Measurements from ENCODE around the gene SLX1A. TPM values are rescaled to one million over a fixed set of nuclear protein-coding genes. Genes with fewer than 3 reads are reported as not detected.
"Not testable (repeated sequence)": the region's sequence is repeated elsewhere in the genome, so short reads cannot be mapped to it uniquely, and the experiment has no call there.

The SLX1A gene
- total RNA-seq, 4 donors from 2014 or later, result 31.9 to 51.1 (median 46.5) TPM

DNA sequence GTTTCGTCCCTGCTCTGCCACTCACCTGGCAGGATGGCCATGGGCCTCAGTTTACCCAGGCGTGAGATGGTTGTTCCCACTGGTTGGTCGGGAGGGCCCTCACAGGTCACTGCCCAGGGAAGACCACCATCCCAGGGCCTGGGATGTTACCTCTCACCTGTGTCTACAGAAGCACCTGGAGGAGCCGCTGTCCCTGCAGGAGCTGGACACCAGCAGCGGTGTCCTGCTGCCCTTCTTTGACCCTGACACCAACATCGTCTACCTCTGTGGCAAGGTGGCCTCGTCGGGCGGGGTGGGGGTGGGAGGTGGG, 6.2 kb upstream of the SLX1A start:
- WGBS, 2 donors, result 87% methylated on average over 3 of the region's 9 CpGs; no CpG with 5 or more reads in 1 of the 2 donors
- H3K27me3 ChIP-seq, result no peaks in the 10 kb centered on the region
- no peaks in the 10 kb centered on the region for H3K9me3 ChIP-seq
- DNase-seq, result no peak
- TF ChIP-seq, protein P1, sequence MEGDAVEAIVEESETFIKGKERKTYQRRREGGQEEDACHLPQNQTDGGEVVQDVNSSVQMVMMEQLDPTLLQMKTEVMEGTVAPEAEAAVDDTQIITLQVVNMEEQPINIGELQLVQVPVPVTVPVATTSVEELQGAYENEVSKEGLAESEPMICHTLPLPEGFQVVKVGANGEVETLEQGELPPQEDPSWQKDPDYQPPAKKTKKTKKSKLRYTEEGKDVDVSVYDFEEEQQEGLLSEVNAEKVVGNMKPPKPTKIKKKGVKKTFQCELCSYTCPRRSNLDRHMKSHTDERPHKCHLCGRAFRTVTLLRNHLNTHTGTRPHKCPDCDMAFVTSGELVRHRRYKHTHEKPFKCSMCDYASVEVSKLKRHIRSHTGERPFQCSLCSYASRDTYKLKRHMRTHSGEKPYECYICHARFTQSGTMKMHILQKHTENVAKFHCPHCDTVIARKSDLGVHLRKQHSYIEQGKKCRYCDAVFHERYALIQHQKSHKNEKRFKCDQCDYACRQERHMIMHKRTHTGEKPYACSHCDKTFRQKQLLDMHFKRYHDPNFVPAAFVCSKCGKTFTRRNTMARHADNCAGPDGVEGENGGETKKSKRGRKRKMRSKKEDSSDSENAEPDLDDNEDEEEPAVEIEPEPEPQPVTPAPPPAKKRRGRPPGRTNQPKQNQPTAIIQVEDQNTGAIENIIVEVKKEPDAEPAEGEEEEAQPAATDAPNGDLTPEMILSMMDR (IDR thresholded peaks at IDR 0.05), result no peak
- no peak for TF ChIP-seq POLR2A (IDR thresholded peaks at IDR 0.05)
- intact Hi-C loops (cut with DNase I), result no loop called here
- peaks cover 0 to 6% (median 0%) of the 10 kb centered on the region in 3 donors for H3K36me3 ChIP-seq
- H3K27ac ChIP-seq, result peak overlapping the region in 2 of 4 donors; percentile 25 to 90
- H3K4me1 ChIP-seq, result peaks cover 4 to 44% (median 21%) of the 10 kb centered on the region in 3 donors
- no peak overlapping the region for H3K4me3 ChIP-seq

DNA sequence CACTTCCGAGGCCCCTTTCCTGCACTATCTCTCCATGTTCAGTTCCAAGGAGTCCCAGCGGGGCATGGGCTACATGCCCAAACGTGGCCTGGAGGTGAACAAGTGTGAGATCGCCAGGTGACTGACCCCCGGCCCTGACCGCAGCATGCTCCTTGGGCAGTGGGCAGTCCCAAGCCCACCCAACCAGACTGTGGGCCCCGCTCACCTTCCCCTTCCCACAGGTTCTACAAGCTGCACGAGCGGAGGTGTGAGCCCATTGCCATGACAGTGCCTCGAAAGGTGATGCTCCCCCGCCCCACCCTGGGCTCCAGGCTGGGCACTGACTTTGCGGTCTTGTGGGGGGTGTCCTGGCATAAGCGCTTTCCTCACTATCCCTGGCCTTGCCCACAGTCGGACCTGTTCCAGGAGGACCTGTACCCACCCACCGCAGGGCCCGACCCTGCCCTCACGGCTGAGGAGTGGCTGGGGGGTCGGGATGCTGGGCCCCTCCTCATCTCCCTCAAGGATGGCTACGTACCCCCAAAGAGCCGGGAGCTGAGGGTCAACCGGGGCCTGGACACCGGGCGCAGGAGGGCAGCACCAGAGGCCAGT, 5.6 kb upstream of the SLX1A start:
- no peak overlapping the region for H3K4me3 ChIP-seq
- no peaks in the 10 kb centered on the region for H3K27me3 ChIP-seq
- peaks cover 4 to 38% (median 15%) of the 10 kb centered on the region in 3 donors for H3K4me1 ChIP-seq
- peak overlapping the region in 1 of 4 donors; percentile 90 for H3K27ac ChIP-seq
- DNase-seq, result no peak
- intact Hi-C loops (cut with DNase I), result no loop called here
- 79% methylated on average over 3 of the region's 23 CpGs; no CpG with 5 or more reads in 1 of the 2 donors for WGBS, 2 donors
- TF ChIP-seq, protein P1 (IDR thresholded peaks at IDR 0.05), result no peak
- TF ChIP-seq POLR2A (IDR thresholded peaks at IDR 0.05), result no peak
- H3K36me3 ChIP-seq, result peaks cover 0 to 6% (median 0%) of the 10 kb centered on the region in 3 donors
- H3K9me3 ChIP-seq, result no peaks in the 10 kb centered on the region

DNA sequence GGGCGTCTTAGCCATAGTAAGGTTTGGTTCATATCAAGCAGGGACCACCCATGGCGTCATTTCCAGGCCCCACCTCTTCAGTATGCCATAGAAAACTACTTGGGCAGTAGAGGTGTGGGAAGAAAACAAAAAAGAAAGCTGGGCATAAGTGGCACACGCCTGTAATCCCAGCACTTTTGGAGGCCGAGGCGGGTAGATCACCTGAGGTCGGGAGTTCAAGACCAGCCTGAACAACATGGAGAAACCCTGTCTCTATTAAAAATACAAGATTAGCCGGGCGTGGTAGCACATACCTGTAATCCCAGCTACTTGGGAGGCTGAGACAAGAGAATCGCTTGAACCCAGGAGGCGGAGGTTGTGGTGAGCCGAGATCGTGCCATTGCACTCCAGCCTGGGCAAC, 2.5 kb upstream of the SLX1A start:
- H3K9me3 ChIP-seq; H3K36me3 ChIP-seq; H3K4me3 ChIP-seq; H3K27ac ChIP-seq; intact Hi-C loops (cut with DNase I); DNase-seq; H3K27me3 ChIP-seq: not testable (repeated sequence)
- H3K4me1 ChIP-seq, result peaks cover 0 to 19% (median 6%) of the 10 kb centered on the region in 3 donors
- WGBS, 2 donors, result 84% methylated on average over 6 of the region's 12 CpGs; no CpG with 5 or more reads in 1 of the 2 donors

DNA sequence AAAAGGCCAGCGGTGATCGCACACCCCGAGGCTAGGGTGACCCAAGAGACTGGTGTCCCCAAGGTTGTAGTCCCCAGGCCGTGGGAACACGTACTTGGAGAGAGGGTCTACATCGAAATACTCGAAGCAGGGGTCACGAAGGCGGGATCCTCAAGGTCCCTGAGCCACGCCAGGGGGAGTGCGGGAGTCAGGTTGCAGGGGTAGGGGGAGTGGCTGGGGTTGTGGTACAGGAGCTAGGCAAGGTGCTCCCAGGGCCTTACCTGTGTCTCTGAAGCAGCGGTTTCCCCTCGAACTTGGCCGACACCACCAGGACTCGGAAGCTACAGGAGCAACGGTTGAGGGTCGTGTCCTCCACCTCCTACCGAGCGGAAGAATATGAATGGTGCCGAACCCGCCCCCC, 577 bp upstream of the SLX1A start:
- intact Hi-C loops (cut with DNase I); H3K36me3 ChIP-seq: not testable (repeated sequence)

DNA sequence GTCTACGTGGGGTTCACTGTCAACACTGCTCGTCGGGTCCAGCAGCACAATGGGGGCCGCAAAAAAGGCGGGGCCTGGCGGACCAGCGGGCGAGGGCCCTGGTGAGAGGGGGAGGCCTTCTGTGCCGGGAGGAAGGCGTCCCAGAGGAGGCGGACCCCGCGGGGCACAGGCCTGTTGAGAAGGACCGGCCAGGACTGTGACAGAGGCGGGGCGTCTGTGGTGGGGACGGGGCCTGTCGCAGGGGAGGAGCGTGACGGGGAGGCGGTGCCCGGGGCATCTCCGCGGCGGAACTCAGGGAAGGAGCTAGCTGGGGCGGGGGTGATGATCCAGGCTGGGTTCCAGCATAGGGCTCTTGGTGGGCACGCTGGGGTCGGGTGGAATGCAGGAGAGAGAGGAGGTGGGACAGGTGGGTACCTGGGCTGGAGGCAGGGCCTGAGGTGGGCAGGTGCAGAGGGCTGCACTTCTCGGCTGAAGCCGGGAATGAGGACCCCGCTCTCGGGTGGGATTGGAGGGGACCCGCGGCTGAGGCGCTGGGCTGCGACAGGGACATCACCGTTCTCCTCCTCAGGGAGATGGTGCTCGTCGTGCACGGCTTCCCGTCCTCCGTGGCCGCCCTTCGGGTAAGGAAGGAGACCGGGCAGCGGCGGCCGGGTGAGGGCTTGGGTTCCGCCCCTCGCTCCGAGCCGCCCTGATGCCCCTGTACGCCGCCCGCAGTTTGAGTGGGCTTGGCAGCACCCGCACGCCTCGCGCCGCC, 674 bp downstream of the SLX1A start:
- DNase-seq; H3K36me3 ChIP-seq; H3K9me3 ChIP-seq; H3K4me1 ChIP-seq; H3K27me3 ChIP-seq; intact Hi-C loops (cut with DNase I): not testable (repeated sequence)
- peak overlapping the region in 3 of 4 donors; percentile 39 to 64 (median 39) for H3K4me3 ChIP-seq
- peak overlapping the region in 3 of 4 donors; percentile 25 to 64 (median 36) for H3K27ac ChIP-seq
- WGBS, 2 donors, result 1% methylated on average over 14 of the region's 60 CpGs; no CpG with 5 or more reads in 1 of the 2 donors

More for the DNA sequence above, 577 bp upstream of the SLX1A start:
- no CpG with 5 or more reads among the region's 21 CpGs for WGBS, 2 donors
- H3K27ac ChIP-seq, H3K4me3 ChIP-seq, DNase-seq, H3K4me1 ChIP-seq, H3K9me3 ChIP-seq, H3K27me3 ChIP-seq: not testable (repeated sequence)

DNA sequence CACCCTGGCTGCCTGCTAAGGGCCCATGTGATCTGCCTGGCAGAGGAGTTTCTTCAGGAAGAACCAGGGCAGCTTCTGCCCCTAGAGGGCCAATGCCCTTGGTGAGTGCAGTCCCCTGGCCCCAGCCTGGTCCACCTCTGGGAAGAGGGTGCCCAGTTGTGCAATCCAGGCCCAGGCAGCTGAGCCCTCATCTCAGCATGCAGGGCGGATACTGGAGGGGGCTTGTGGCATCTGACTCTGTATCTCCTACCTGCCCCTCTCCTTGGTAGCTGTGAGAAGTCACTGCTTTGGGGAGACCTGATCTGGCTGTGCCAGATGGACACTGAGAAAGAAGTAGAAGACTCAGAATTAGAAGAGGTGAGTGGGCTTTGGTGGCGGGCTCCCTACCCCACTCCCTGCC, 3.3 kb downstream of the SLX1A start:
- H3K4me1 ChIP-seq; H3K9me3 ChIP-seq; H3K4me3 ChIP-seq; H3K27me3 ChIP-seq; H3K36me3 ChIP-seq; H3K27ac ChIP-seq; DNase-seq; intact Hi-C loops (cut with DNase I): not testable (repeated sequence)
- WGBS, 2 donors, result no CpG with 5 or more reads among the region's 2 CpGs

DNA sequence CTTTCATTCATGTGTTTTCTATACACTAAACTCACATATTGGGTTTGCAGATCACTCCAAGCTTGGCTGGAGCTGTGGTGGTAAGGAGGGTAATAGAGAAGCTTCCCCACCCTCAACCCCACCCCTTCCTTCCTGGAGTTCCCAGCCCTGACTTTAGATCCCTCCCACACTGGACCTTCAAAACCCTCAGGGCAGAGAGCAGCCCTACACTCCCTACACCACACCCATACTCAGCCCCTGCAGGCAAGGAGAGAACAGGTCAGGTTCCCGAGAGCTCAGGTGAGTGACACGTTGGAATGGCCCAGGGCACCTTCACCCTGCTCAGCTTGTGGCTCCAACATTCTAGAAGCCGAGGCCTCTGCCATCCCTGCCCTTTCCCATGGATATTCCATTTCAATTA, 5.4 kb downstream of the SLX1A start, which contains the start of gene SULT1A3:
Gene SULT1A3 (plus strand): TSS at position 207 of the 400 bp plus-strand sequence. CDS start 1,474 bp downstream, outside the sequence.
- H3K4me3 ChIP-seq; intact Hi-C loops (cut with DNase I); H3K4me1 ChIP-seq; H3K27ac ChIP-seq; DNase-seq; H3K27me3 ChIP-seq; H3K9me3 ChIP-seq; H3K36me3 ChIP-seq: not testable (repeated sequence)
- WGBS, 2 donors, result no CpG with 5 or more reads among the region's 3 CpGs

DNA sequence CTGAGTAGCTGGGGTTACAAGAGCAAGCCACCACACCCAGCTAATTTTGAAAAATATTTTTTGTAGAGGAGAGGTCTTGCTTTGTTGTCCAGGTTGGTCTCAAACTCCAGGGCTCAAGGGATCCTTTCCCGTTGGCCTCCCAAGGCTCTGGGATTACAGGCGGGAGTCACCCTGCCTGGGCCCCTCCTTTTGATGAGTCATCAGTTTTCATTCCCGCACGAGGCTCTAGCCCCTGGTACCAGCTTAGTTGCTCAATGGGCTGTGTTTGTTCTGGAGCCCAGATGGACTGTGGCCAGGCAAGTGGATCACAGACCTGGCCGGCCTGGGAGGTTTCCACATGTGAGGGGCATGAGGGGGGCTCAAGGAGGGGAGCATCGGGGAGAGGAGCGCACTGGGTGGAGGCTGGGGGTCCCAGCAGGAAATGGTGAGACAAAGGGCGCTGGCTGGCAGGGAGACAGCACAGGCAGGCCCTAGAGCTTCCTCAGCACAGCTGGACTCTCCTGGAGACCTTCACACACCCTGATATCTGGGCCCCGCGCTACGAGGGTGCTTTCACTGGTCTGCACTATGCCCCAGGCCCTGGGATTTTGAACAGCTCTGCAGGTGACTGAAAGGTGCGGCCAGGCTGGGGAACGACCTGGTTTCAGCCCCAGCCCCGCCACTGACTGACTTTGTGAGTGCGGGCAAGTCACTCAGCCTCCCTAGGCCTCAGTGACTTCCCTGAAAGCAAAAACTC, 6.1 kb downstream of the SLX1A start:
- H3K4me3 ChIP-seq; H3K27ac ChIP-seq; H3K9me3 ChIP-seq; H3K27me3 ChIP-seq; H3K36me3 ChIP-seq; H3K4me1 ChIP-seq; DNase-seq; intact Hi-C loops (cut with DNase I): not testable (repeated sequence)
- WGBS, 2 donors, result no CpG with 5 or more reads among the region's 15 CpGs

DNA sequence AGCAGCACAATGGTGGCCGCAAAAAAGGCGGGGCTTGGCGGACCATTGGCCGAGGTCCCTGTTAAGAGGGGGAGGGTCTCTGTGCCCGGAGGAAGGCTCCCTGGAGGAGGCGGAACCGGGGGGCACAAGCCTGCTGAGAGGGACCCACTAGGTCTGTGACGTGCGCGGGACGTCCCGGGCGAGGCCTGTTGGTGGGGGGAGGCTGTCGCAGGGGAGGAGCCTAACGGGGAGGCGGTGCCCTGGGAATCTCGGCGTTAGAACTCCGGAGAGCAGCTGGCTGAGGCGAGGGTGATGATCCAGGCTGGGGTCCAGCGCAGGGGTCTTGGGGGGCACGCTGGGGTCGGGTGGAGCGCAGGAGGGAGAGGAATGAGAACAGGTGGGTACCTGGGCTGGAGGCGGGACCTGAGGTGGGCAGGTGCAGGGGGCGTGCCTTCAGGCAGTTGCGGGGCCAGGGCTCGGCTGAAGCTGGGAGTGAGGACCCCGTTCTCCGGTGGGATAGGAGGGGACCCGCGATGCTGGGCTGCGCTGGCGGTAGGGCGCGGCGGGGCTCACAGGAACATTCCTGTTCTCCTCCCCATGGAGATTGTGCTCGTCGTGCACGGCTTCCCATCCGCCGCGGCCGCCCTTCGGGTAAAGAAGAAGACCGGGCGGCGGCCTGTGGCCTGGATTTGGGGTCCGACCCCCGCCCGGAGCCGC, 12.0 kb downstream of the SLX1A start:
- H3K4me1 ChIP-seq; H3K9me3 ChIP-seq; H3K27me3 ChIP-seq; DNase-seq; intact Hi-C loops (cut with DNase I); H3K36me3 ChIP-seq: not testable (repeated sequence)
- H3K27ac ChIP-seq, result peak overlapping the region in 1 of 4 donors; percentile 34
- 0% methylated on average over 3 to 19 of the region's 52 CpGs for WGBS, 2 donors
- peak overlapping the region; percentile 32 to 66 (median 47) for H3K4me3 ChIP-seq

DNA sequence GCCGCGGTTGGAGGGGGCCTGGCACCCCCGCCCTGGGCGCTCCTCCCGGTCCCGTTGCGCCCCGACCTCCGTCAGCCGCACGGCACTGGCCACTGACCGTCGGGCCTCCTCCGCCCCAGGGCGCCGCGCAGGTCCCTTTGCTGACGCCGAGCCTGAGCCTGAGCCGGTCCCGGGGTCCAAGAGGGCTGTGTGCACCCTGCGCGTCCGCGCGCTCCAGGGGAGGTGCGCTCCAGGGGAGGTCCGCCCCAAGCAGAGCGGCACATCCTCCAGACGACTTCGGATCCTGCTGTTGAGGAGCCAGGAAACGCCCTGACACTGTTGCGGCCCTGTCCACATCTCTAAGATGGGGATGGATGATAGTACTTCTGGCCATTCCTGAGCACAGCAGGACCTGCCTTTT, 12.6 kb downstream of the SLX1A start:
- H3K4me1 ChIP-seq; DNase-seq; intact Hi-C loops (cut with DNase I); H3K36me3 ChIP-seq; H3K9me3 ChIP-seq; H3K27ac ChIP-seq; H3K27me3 ChIP-seq: not testable (repeated sequence)
- H3K4me3 ChIP-seq, result peak overlapping the region; percentile 32 to 66 (median 47)
- WGBS, 2 donors, result no CpG with 5 or more reads among the region's 33 CpGs

All from esophagus squamous epithelium (tissue), 5 donors.